HG02588 (cell line): Measurements from ENCODE around the gene C2orf80.
"Not testable (repeated sequence)": the region's sequence is repeated elsewhere in the genome, so short reads cannot be mapped to it uniquely, and the experiment has no call there.

ENCODE experiments used
- ATAC-seq: cut with Tn5 transposase; IDR thresholded peaks from one replicate; pipeline ENCODE4 v1.9.1; 2021; ENCODE audit warnings: mild to moderate bottlenecking, moderate library complexity; ENCODE audit not compliant: unreplicated experiment

Gene C2orf80

DNA sequence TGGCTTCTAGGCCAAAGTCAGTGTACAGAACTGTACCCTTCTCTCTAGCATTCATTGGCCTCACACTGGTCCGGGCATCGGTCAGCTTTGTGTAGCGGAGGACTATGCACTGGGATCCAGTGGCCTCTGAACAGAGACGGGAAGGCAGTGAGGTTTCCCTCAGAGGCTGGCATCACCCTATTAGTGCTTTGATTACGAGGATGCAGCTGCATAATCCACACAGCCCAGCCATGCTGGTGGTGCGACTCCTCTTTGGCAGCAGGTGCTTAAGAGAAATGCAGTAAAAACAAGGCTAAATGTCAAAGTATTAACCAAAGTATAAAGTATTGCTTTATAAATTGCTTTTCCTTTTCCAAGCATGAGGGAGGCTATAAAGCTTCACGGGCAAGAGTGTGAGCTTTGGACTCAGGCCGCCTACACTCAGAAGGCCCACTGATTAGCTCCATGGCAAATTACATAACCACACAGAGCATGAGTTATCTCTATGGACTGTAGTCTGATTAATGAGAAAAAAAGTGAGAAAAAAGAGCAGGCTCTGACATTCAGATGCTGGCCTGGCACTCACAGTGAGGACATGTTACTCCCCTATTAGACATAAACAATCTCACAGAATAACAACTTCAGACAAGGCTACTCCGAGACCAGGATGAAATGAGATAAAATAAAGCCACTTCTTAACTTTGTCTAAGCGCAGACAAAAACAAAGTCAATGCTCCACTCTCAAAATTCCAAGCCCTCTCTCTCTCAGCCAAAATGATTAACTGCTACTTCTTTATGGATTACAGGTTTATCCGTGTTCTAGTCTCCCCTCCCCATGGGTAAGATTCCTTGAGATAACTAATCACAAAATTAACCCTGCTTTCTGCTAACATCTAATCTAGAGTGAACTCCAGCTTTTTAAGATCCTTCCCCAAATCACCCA, 53.8 kb downstream of the C2orf80 start:
- ATAC-seq = no peak

DNA sequence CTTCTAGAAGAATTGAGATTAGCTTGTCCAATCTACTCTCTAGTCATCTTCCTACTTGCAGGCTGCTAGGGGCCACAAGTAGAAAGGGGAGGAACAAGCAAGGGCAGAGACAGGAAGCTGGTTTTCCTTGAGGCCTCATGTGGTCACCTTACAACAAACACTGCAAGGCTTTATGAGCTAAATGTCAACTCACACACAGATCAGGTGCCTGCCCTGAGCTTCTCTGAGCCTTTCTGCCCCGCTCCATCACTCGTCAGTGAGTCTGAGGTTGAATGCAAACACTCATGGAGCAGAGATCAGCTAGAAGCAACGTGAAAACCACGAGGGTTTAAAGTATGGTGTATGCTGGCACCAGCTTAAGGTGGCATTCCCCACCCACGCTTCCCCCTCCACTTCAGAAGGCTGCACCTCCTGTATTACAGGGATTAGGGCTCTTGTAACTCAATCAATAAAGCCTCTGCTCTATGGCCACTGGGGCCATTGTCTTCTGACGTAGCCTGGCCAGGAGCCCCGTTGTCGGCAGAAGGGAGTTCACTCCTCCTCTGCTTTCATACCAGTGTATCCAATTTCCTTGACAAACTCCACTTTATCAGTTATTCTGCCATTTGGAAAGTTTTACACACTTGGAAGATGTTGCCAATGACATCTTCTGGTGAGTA, 54.8 kb downstream of the C2orf80 start:
- no peak for ATAC-seq

DNA sequence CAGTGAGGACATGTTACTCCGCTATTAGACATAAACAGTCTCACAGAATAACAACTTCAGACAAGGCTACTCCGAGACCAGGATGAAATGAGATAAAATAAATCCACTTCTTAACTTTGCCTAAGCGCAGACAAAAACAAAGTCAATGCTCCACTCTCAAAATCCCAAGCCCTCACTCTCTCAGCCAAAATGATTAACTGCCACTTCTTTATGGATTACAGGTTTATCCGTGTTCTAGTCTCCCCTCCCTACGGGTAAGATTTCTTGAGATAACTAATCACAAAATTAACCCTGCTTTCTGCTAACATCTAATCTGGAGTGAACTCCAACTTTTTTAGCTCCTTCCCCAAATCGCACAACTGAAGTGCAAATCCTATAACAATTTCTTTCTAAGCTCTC, 59.1 kb downstream of the C2orf80 start:
- ATAC-seq = no peak

GRCh38 chr2:208129744-208130711, 59.8 kb downstream of the C2orf80 start, which contains the start of gene CRYGC:
CRYGC (minus strand) TSS chr2:208129828; CDS start chr2:208129792, 36 bp downstream.
- no peak for ATAC-seq

- no peak for ATAC-seq
These were observed 61.7 kb downstream of the C2orf80 start for GRCh38 chr2:208128136-208128535.

DNA sequence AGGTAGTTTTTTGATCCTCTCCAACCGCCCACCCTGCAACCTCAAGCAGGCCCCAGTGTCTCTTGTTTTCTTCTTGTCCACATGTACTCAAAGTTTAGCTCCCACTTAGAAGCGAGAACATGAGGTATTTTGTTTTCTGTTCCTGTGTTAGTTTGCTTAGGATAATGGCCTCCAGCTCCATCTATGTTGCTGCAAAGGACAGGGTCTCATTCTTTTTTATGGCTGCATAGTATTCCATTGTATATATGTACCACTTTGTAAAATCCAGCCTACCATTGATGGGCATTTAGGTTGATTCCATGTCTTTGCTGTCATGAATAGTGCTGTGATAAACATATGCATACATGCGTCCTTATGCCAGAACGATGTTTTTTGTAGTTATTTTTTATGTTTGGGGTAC, 62.7 kb downstream of the C2orf80 start:
- no peak for ATAC-seq

- no peak for ATAC-seq
These were observed 64.6 kb downstream of the C2orf80 start for GRCh38 chr2:208125251-208125650.

DNA sequence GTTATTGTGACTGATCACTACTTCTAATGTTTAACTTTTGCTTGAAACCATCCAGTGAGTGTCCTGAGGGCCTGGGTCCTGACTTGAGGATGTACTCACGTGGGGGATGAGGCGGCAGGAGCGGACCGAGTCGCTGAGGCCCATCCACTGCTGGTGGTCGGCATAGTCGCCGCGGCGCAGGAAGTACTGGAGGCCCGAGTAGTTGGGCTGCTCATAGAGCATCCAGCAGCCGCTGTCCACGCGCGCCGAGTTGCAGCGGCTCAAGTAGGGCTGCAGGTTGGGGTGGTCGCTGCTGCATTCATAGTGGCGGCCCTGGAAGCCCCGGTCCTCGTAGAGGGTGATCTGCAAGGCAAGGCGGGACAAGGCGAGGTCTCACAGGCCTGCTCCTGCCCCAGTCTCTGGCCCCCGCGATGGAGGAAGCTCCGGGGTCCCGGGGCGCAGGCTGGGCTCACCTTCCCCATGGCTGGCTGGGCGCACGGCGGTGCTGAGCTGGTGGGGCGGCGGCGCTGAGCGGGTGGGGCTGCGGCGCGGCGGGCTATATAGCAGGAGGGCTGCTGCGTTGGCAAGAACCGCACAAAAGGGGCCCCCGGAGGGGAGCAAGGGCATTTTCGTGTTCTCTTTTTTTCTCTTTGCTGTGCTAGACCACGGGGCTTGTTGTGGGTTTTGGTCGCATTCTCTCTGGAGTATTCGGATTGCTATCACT, 65.7 kb downstream of the C2orf80 start, which contains the start of gene CRYGD:
Gene CRYGD, minus strand, starts transcription at position 512 of the 703 bp plus-strand sequence. Its CDS starts 51 bp downstream, at position 461.
- not testable (repeated sequence) for ATAC-seq

- no peak for ATAC-seq
These were observed 67.6 kb downstream of the C2orf80 start for GRCh38 chr2:208122248-208122647.

GRCh38 chr2:208118918-208119317, 70.9 kb downstream of the C2orf80 start:
- ATAC-seq = no peak

GRCh38 chr2:208117390-208117789, 72.4 kb downstream of the C2orf80 start:
- not testable (repeated sequence) for ATAC-seq
